GM23248 (cell line): ENCODE measurements around the gene DNAJC12.

Source experiments
- EZH2 ChIP-seq: fragments of 200-600 bp; sonication (generic); IDR thresholded peaks from 2 replicates; pipeline ENCODE4 v1.6.1; 2018; ENCODE audit warnings: antibody characterized with exemption, mild to moderate bottlenecking; ENCODE audit not compliant: insufficient read depth, poor library complexity, severe bottlenecking
- EZH2phosphoT487 ChIP-seq: fragments of 200-600 bp; sonication (generic); IDR thresholded peaks from 2 replicates; pipeline ENCODE4 v1.6.1; 2018; ENCODE audit warnings: antibody characterized with exemption, moderate library complexity, mild to moderate bottlenecking, low read depth; ENCODE audit not compliant: insufficient read depth

DNA sequence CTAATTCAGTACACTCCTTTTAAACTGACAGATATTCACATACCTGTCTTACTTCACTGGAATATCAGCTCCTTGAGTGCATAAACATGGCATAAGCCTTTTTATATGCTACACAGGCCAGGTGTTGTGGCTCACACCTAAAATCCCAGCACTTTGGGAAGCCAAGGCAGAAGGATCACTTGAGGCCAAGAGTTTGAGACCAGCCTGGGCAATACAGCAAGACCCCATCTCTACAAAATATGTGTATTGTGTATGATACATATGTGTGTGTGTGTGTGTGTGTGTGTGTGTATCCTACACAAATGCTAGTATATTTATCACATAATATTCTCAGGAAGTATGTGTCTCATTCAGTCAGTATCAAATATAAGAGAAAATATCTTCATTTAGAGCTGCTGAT lies 45.3 kb downstream of the DNAJC12 start:
- TF ChIP-seq EZH2phosphoT487 (no peak), EZH2 (no peak)
